ENCODE measurements around the gene GSK3A. TPM values are rescaled to one million over a fixed set of nuclear protein-coding genes. Genes with fewer than 3 reads are reported as not detected.

GSK3A gene
- total and polyA plus RNA-seq, 8 donors = 5.8 to 77.2 (median 30.2) TPM

DNA sequence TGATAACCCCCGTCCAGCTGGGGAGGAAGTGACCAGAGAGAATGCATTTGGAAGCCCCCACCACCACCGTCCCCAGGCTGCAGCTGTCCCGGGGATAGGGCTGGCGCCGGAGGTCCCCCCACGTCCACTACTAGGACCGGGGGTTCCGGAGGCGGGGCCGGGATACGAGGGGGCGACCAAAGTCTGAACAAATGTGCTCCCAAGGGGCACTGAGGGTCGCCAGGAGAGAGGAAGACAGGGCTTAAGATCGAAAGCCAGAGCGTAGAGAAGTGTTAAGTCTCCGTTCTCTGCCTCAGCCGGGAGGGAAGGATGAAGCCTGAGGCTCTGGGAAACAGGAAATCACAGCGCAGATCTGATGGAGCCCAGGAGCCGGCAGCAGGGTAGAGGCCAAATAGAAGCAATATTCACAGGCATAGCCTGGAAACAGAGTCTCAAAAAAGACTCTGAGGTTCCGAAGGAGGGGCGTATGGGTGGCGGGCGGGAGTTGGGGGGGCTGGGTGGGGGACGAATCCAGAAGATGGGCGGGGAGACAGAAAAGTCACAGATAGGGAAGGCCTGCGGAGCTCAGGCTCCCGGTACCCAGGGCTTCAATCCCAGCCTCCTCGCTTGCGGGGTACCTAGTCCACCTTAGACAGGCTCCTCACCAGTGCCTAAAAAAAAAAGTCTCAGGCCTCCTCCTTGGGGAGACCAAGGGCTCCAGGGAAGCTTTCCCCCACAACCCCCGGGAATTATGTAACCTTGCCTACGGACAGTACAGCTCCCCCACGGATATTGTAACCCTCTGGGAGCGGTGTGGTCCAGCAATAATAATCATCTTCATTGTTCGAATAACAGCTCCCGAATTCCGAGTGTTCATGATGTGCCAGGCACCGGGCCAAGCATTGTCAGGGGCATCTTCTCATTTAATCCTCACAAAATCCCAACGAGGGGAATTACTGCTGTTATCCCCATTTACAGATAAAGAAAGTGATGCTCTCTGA, 13.7 kb upstream of the GSK3A start:
- Histone ChIP-seq H3K27me3 (no peaks in the 10 kb centered on the region), H3K4me1 (peaks cover 20 to 45% (median 37%) of the 10 kb centered on the region in 4 donors), H3K36me3 (no peaks in the 10 kb centered on the region), H3K9me3 (no peaks in the 10 kb centered on the region), H3K4me3 (peak overlapping the region; percentile 91 to 97 (median 92)), H3K27ac (peak overlapping the region; percentile 99 to 100 (median 99))
- TF ChIP-seq EP300 (IDR thresholded peaks at IDR 0.05) (no peak), POLR2AphosphoS5 (IDR thresholded peaks at IDR 0.05) (peak in 1 of 3 donors; percentile 15)
- 7 to 11% (median 9%) methylated on average over 36 to 38 of the region's 38 CpGs for WGBS, 5 donors
- DNase-seq = peak in 1 of 2 donors; percentile 84
- intact Hi-C loops (cut with DNase I; ENCODE audit: low total_unique reads) = no loop called here

DNA sequence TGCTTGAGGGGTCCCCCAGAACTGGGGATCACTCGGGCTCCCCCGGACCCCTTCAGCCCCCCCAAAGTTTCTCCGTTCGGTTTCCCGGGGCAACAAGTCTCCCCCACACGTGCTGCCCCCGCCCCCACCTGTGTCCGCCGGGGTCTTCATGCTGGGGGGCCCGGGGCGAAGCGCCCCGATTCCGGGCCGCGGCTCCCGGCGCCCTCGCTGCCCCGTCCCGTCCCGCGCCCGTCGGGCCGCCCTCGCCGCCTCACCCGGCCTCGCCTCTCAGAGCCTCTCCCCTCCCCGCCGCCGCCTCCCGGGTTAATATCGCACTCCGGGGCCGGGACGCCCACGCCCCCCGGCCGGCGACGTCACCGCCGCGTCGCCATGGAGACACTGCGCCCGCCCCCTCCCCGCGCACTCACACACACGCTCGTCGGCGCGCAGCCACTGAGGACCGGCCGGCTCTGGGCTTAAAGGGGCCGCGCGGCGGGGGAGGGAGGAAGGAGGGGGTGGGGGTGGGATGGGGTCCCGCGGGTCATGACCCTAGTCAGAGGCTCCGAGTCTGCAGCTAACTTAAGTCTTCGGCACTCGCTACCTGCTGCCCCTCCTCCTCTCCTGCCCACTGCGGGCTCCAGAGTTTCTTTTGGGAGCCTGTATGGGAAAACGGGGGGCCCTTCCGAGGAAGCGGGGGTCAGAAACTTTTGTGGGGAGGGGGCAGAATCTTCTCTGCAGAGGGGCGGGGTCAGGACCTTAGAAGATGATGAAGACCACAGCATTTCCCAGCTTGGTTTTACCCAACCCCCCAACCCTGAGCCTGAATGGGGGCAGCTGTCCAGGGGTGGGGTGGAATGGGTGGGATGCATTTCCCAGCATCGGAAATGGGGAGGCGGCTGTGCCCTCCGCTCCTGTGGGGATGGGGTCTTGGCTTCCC, 12.7 kb upstream of the GSK3A start, which contains the start of gene ERF:
ERF (minus strand) TSS at position 279 of the 916 bp plus-strand sequence; CDS start at position 150, 129 bp downstream.
- intact Hi-C loops (cut with DNase I; ENCODE audit: low total_unique reads) = no loop called here
- H3K27me3 ChIP-seq = no peaks in the 10 kb centered on the region
- peaks cover 0 to 3% (median 2%) of the 10 kb centered on the region in 4 donors for H3K36me3 ChIP-seq
- TF ChIP-seq POLR2AphosphoS5 (IDR thresholded peaks at IDR 0.05) = peak; percentile 98 to 99 (median 99)
- no peak for TF ChIP-seq EP300 (IDR thresholded peaks at IDR 0.05)
- TF ChIP-seq, protein P1, sequence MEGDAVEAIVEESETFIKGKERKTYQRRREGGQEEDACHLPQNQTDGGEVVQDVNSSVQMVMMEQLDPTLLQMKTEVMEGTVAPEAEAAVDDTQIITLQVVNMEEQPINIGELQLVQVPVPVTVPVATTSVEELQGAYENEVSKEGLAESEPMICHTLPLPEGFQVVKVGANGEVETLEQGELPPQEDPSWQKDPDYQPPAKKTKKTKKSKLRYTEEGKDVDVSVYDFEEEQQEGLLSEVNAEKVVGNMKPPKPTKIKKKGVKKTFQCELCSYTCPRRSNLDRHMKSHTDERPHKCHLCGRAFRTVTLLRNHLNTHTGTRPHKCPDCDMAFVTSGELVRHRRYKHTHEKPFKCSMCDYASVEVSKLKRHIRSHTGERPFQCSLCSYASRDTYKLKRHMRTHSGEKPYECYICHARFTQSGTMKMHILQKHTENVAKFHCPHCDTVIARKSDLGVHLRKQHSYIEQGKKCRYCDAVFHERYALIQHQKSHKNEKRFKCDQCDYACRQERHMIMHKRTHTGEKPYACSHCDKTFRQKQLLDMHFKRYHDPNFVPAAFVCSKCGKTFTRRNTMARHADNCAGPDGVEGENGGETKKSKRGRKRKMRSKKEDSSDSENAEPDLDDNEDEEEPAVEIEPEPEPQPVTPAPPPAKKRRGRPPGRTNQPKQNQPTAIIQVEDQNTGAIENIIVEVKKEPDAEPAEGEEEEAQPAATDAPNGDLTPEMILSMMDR (IDR thresholded peaks at IDR 0.05) = no peak
- TF ChIP-seq POLR2A (IDR thresholded peaks at IDR 0.05) = peak in 1 of 4 donors; percentile 64
- peak; percentile 96 to 98 for DNase-seq
- H3K27ac ChIP-seq = peak within 1 kb of the TSS; percentile 99 to 100 (median 99)
- peak within 1 kb of the TSS; percentile 91 to 97 (median 92) for H3K4me3 ChIP-seq
- WGBS, 5 donors = 0 to 5% (median 1%) methylated on average over 11 to 75 of the region's 75 CpGs
- H3K4me1 ChIP-seq = peaks cover 30 to 55% (median 46%) of the 10 kb centered on the region in 4 donors
- no peaks in the 10 kb centered on the region for H3K9me3 ChIP-seq

DNA sequence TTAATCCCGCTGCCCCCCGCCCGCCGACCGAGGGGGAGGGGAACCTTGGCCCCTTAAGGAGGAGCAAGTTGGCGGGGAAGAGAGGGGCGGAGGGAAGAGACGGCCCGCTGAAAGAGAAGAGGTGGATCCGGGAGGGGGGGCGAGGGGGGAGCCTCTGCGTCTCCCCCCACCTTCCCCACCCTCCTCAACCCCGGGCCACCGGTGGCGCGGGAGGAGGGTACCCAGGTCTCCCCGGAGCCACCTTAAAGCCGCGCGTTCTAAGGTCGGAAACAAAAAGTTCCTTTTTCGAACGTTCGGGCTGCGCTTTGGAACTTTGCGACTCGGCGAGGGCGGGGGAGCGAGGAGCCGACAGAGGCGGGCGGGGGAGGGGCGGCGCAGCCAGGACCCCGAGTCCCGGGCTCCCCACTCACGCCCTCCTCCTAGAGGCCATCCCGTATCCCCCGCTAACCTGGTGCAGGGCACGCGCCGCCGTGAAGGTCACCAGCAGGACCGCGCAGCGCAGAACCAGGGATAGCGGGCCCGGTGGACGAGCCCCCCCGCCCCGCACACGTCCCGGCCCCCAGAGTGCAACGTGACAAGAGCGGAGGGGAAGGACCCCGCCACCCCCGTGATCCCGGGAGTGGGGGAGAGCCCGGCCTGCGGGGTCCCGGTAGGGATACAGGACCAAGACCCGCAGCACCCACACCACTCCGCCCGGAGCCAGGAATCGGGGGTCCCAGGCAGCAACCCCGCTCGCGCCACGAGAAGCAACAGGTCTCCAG, 11.9 kb upstream of the GSK3A start:
- H3K4me1 ChIP-seq = peaks cover 34 to 57% (median 53%) of the 10 kb centered on the region in 4 donors
- H3K27ac ChIP-seq = peak overlapping the region; percentile 99 to 100 (median 99)
- intact Hi-C loops (cut with DNase I; ENCODE audit: low total_unique reads) = no loop called here
- peaks cover 7 to 11% (median 10%) of the 10 kb centered on the region in 4 donors for H3K36me3 ChIP-seq
- H3K4me3 ChIP-seq = peak overlapping the region; percentile 91 to 97 (median 92)
- DNase-seq = peak; percentile 79 to 94
- no peaks in the 10 kb centered on the region for H3K9me3 ChIP-seq
- no peak for TF ChIP-seq EP300 (IDR thresholded peaks at IDR 0.05)
- TF ChIP-seq POLR2AphosphoS5 (IDR thresholded peaks at IDR 0.05) = peak in 2 of 3 donors; percentile 42 to 47
- TF ChIP-seq POLR2A (IDR thresholded peaks at IDR 0.05) = no peak
- no peaks in the 10 kb centered on the region for H3K27me3 ChIP-seq
- 0 to 1% (median 0%) methylated on average over 23 to 70 of the region's 70 CpGs for WGBS, 5 donors

DNA sequence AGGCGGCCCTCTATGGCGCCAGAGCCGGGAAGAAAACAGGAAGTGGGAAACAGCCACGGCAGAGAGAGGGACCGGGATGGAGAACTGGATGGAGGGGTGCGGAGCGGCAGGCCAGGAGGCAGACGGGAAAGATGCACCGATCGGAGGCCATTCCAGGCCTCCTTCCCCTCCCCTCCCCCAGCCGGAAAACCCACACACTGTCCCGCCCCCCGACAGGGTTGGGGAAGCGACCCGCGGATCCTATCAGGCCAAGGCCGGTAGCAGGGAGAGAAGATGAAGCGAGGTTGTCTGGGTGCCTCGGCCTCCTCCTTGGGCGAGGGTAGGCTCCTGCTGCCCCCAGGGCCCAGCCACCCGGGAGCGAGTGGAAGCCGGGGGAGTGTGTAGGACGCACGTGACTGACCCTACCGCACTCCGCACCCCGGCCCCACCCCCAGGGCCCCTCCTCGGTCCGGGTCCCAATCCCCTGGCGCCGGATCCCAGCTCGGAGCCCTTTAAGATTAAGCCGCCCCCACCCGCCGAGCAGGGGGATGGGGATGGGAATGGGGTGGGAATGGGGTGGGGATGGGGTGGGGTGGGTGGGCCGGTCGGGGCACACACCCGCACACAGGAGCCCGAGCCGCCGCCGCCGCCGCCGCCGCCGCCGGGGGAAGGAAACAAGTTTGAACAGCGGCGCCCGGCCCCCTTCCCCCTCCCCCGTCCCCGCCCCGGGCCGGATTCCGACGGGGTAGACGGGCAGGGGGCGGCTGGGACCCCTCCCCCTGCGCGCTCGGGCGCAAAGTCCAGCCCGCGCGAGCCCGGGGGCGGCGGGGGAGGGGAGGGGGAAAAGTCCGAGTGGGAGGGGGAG, 11.1 kb upstream of the GSK3A start:
- Histone ChIP-seq H3K4me1 (peaks cover 34 to 65% (median 56%) of the 10 kb centered on the region in 4 donors), H3K27me3 (no peaks in the 10 kb centered on the region), H3K9me3 (no peaks in the 10 kb centered on the region), H3K4me3 (peak overlapping the region; percentile 91 to 97 (median 92)), H3K27ac (peak overlapping the region; percentile 99 to 100 (median 99)), H3K36me3 (peaks cover 15 to 19% (median 18%) of the 10 kb centered on the region in 4 donors)
- WGBS, 5 donors = 0 to 1% (median 0%) methylated on average over 13 to 65 of the region's 71 CpGs
- intact Hi-C loops (cut with DNase I; ENCODE audit: low total_unique reads) = no loop called here
- TF ChIP-seq POLR2AphosphoS5 (IDR thresholded peaks at IDR 0.05) (peak in 1 of 3 donors; percentile 24), POLR2A (IDR thresholded peaks at IDR 0.05) (no peak)
- TF ChIP-seq, protein P1 (IDR thresholded peaks at IDR 0.05) = no peak
- DNase-seq = peak; percentile 62 to 89
